ENCODE data around the gene MAP3K3. TPM values are rescaled to one million over a fixed set of nuclear protein-coding genes. Genes with fewer than 3 reads are reported as not detected.

Gene MAP3K3
- total RNA-seq = 20.1 and 28.2 TPM in 2 replicates

GRCh38 chr17:63621684-63622573 lies at the start of gene MAP3K3:
TSS of gene MAP3K3 (plus strand) at chr17:63622417. CDS start at chr17:63622760, 343 bp downstream.

GRCh38 chr17:63600569-63601438 lies 21.4 kb upstream of the MAP3K3 start, which contains the start of gene TACO1:
TSS of gene TACO1 (plus strand) at chr17:63600895. CDS start at chr17:63601084, 189 bp downstream.

DNA sequence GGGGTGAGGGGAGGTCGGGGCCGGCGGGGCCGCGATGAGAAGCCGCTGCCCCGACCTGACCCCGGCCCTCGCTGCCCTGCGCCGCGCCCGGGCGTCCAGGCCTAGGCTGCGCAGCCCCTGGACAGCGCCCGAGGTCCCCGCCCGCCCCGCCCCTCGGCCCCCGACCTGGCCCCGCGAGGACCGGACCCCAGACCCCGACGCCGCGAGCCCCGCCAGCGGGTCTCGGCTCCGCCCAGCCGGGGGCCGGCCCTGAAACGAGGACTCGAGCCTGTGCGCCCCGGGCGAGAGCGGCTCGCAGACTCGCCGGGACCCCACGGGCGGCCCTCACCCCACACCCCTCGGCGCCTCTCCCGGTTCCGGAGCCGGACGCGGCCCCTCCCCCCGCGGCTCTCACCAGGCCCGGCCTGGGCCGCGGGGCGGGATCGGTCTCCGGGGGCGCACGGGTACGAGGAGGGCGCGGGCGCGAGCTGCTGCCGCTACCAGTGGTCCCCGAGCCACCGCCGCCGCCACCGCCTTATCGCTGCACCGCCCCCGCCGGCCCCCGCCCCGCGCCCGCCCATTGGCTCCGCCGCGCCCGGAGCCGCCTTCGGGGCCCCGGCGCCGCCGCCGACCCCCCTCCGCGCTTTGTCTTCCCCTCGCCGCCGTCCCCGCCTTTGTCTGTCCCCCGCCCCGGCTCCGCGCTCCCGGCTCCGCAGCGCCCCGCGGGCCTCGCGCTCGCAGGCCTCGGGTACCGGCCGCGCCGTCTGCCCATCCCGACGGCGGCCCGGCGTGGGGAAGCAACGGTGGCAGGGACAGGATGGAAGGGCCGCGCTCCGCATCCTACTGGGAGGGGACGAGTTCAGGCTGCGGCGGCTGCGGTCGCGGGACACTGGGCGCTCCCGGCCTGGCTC lies 77.7 kb downstream of the MAP3K3 start, which contains the start of gene LIMD2:
LIMD2 (minus strand) TSS at position 488 of the 890 bp plus-strand sequence. CDS start 827 bp downstream, outside the sequence.

DNA sequence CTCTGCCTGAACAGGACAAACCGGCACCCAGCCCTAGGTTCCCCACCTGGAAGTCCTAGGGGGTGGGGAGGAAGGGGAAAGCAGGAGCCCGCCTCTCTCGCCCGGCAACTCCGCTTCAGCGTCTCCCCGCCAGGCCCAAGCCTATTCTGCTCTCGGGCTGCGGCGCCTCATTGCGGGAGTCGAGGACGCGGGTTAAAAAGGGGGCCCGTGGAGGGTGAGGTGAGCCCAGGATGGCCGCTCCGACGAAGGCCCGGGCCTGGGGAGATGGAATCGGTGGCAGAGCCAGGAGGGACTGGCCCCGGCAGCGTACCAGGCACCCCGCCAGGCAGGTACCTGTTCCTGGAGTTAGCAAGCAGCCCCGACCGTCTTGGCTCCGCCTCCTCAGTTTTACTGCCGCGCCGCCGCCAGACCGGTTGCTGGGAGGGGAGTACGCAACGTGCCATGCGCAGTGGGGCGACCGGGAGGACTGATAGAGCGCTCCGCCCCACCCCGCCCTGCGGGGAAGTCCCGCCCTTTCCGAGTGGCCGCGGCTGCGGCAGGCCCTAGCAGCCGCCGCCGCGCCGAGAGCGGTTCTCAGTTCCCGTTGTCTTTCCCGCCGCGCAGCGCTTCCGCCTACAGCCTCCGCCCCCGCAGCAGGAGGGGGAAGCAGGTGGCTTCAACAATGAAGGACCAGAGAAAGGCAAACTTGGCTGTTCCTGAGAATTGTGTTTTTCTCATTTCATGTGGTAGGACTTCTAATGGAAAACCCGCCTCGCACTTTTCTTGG lies 119.4 kb downstream of the MAP3K3 start, which contains the start of gene STRADA:
STRADA (minus strand) TSS at position 392 of the 766 bp plus-strand sequence. CDS start 13,430 bp downstream, outside the sequence.

Other genes starting within 250 kb of the MAP3K3 start
- 25.5 and 34.6 TPM in 2 replicates for gene CYB561, start 176.1 kb upstream of the MAP3K3 start, total RNA-seq
- gene ACE, start 145.4 kb upstream of the MAP3K3 start, total RNA-seq = 3.6 and 7.6 TPM in 2 replicates
- not detected in 2 replicates for gene KCNH6, start 99.1 kb upstream of the MAP3K3 start, total RNA-seq
- 9.5 and 11.6 TPM in 2 replicates for gene DCAF7, start 71.9 kb upstream of the MAP3K3 start, total RNA-seq
- 14.5 and 15.6 TPM in 2 replicates for gene TACO1, start 21.5 kb upstream of the MAP3K3 start, total RNA-seq
- gene LIMD2, start 77.7 kb downstream of the MAP3K3 start, total RNA-seq = 1.8 and 3.8 TPM in 2 replicates
- gene STRADA, start 119.4 kb downstream of the MAP3K3 start, total RNA-seq = 13.9 and 16.5 TPM in 2 replicates
- gene CCDC47, start 151.2 kb downstream of the MAP3K3 start, total RNA-seq = 55.9 and 79.0 TPM in 2 replicates
- gene DDX42, start 151.8 kb downstream of the MAP3K3 start, total RNA-seq = 45.1 and 62.3 TPM in 2 replicates
- 58.3 and 69.9 TPM in 2 replicates for gene PSMC5, start 205.0 kb downstream of the MAP3K3 start, total RNA-seq
- 51.3 and 54.5 TPM in 2 replicates for gene FTSJ3, start 205.2 kb downstream of the MAP3K3 start, total RNA-seq
- 78.7 and 93.3 TPM in 2 replicates for gene SMARCD2, start 220.3 kb downstream of the MAP3K3 start, total RNA-seq